ENCODE measurements around the gene CUL2.
"Not testable (repeated sequence)": the region's sequence is repeated elsewhere in the genome, so short reads cannot be mapped to it uniquely, and the experiment has no call there.

CUL2 gene

DNA sequence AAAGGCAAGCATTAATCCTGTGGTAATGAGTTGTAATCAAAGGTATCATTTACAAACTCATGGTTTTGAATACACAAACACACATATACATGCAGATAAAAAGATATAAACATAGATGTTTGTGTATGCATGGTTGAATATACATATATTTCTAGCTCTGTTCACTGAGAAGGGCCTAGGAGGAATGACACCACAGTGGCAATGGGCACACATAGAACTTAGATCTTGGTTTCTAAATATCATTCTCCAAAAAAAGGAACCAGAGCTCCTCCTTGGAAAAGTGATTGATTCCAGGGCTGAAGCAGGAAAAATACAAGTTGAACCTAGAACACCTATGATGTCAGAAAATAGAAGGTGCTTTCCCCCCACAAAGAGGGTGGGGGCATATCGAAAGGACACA lies 6.9 kb downstream of the CUL2 start:
- in situ Hi-C loops (cut with MboI; ENCODE audit: low sequenced_read_pairs) = no loop called here

DNA sequence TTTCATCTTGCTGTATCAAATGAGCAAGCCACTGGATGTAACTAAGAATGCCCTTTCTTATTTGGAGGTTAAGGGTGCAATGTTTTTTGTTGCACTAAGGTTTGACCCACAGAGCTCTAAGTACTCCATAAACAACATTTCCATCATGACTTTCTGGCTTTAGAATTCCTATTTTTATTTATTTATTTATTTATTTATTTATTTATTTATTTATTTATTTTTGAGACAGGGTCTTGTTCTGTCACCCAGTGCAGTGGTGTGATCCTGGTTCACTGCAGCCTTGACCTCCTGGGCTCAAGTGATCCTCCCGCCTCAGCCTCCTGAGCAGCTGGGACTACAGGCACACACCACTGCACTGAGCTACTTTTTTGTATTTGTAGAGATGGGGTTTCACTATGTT lies 9.9 kb downstream of the CUL2 start:
- in situ Hi-C loops (cut with MboI; ENCODE audit: low sequenced_read_pairs) = not testable (repeated sequence)

DNA sequence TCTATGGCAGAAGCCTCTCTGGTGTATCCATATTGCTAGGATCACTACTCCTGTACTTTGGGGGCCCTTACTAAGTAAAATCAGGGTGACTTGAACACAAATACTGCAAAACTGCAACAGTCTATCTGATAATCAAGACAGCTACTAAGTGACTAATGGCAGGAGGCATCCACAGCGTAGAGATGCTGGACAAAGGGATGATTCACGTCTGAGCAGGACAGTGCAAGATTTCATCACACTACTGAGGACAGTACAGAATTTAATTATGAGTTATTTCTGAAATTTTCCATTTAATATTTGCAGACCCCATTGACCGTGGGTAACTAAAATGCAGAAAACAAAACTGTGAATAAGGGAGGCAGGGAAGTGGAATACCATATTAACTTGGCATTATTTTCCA lies 10.4 kb downstream of the CUL2 start:
- in situ Hi-C loops (cut with MboI; ENCODE audit: low sequenced_read_pairs) = no loop called here

- in situ Hi-C loops (cut with MboI; ENCODE audit: low sequenced_read_pairs) = no loop called here
These were observed 10.9 kb downstream of the CUL2 start for GRCh38 chr10:35079265-35079664.

DNA sequence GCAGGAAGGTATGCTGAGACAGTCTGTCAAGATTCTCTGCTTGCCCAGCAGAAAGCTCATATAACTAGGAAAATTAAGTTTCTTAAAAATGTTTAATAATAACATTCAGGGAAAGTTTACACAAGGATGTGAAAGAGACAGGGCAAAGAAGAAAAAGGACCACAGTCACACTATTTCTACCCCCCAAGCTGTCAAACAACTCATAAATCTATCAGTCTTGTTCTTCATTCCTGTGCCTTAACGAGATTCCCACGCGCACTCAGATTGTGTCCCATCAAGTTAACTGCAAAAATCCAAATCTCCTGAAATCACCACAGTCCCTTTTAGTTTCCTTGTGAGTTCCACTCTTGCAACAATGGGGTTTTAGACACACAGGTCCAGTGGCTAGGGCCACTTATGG lies 14.9 kb downstream of the CUL2 start:
- in situ Hi-C loops (cut with MboI; ENCODE audit: low sequenced_read_pairs) = no loop called here

DNA sequence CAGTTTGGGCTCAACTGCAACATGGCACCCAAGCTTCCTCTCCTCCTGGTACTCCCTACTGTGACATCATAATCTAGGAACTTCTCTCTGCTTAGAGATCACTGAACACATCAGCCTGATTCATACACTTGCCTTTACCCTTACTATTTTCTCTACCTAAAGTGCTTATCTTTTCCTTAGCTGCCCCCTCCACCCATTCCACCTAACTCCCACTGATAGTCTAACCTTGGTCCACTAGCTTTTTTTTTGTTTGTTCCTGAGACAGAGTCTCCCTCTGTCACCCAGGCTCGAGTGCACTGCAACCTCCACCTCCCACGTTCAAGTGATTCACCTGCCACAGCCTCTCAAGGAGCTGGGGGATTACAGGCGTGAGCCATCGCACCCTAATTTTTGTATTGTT lies 15.9 kb downstream of the CUL2 start:
- in situ Hi-C loops (cut with MboI; ENCODE audit: low sequenced_read_pairs) = no loop called here

- in situ Hi-C loops (cut with MboI; ENCODE audit: low sequenced_read_pairs) = no loop called here
These were observed 19.6 kb downstream of the CUL2 start for GRCh38 chr10:35070521-35070920.

GRCh38 chr10:35063837-35064454 lies 26.2 kb downstream of the CUL2 start:
- in situ Hi-C loops (cut with MboI; ENCODE audit: low sequenced_read_pairs) = no loop called here

GRCh38 chr10:35059481-35059880 lies 30.7 kb downstream of the CUL2 start:
- in situ Hi-C loops (cut with MboI; ENCODE audit: low sequenced_read_pairs) = no loop called here

- in situ Hi-C loops (cut with MboI; ENCODE audit: low sequenced_read_pairs) = no loop called here
These were observed 31.5 kb downstream of the CUL2 start for GRCh38 chr10:35058686-35059085.

GRCh38 chr10:35058134-35058533 lies 32.0 kb downstream of the CUL2 start:
- in situ Hi-C loops (cut with MboI; ENCODE audit: low sequenced_read_pairs) = no loop called here

- in situ Hi-C loops (cut with MboI; ENCODE audit: low sequenced_read_pairs) = no loop called here
These were observed 33.5 kb downstream of the CUL2 start for GRCh38 chr10:35056686-35057085.

- in situ Hi-C loops (cut with MboI; ENCODE audit: low sequenced_read_pairs) = no loop called here
These were observed 34.0 kb downstream of the CUL2 start for GRCh38 chr10:35056133-35056532.

- in situ Hi-C loops (cut with MboI; ENCODE audit: low sequenced_read_pairs) = no loop called here
These were observed 39.6 kb downstream of the CUL2 start for GRCh38 chr10:35050568-35050967.

- in situ Hi-C loops (cut with MboI; ENCODE audit: low sequenced_read_pairs) = no loop called here
These were observed 44.1 kb downstream of the CUL2 start for GRCh38 chr10:35046074-35046473.

- in situ Hi-C loops (cut with MboI; ENCODE audit: low sequenced_read_pairs) = not testable (repeated sequence)
These were observed 44.9 kb downstream of the CUL2 start for GRCh38 chr10:35045275-35045674.

DNA sequence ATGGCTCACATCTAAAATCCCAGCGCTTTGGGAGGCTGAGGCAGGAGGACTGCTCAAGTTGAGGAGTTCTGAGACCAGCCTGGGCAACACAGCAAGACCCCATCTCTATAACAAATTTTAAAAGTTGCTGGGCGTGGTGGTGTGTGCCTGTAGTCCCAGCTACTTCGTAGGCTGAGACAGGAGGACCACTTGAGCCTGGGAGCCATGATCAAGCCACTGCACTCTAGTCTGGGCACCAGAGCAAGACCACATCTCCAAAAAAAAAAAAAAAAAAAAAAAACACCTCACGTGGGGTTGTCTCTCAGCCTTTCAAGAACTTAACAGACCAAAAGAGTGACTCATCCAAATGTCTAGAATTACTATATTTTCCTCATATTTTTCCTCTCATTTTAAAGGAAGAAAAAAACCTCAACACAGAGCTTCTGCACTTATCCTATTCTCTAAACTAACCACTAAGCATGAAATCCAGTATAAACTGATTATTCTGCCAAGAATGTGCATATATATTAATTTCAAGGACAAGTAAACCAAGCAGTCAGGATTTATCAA lies 46.3 kb downstream of the CUL2 start:
- in situ Hi-C loops (cut with MboI; ENCODE audit: low sequenced_read_pairs) = no loop called here

- in situ Hi-C loops (cut with MboI; ENCODE audit: low sequenced_read_pairs) = no loop called here
These were observed 47.4 kb downstream of the CUL2 start for GRCh38 chr10:35042783-35043182.

DNA sequence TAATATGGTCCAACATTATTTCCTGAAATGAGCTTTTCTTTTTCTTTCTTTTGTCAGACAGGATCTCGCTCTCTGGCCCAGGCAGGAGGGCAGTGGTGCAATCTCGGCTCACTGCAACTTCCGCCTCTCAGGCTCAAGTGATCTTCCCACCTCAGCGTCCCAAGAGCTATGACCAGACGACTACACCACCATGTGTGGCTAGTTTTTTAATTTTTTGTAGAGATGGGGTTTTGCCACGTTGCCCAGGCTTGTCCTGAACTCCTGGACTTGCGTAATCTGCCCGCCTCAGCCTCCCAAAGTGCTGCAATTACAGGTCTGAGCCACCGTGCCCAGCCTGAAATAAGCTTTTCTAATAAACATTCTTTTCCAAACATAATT lies 48.6 kb downstream of the CUL2 start:
- in situ Hi-C loops (cut with MboI; ENCODE audit: low sequenced_read_pairs) = no loop called here

- in situ Hi-C loops (cut with MboI; ENCODE audit: low sequenced_read_pairs) = no loop called here
These were observed 49.2 kb downstream of the CUL2 start for GRCh38 chr10:35040760-35041501.

DNA sequence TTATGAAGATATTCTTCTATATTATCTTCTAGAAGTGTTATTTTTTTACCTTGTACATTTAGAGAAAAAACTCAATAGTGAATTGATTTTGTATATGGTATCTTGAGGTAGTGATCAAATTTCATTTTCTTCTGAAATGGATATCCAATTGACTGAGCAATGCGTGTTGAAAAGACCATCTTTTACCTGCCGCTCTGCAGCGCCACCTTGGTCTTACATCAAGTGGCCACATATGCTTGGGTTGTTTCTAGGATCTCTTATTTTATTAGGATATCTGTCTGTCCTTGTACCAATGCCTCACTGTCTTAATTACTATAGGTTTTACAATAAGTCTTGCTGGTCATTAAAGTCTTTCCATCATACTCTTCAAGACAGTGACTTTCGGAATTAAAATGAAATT lies 53.0 kb downstream of the CUL2 start:
- in situ Hi-C loops (cut with MboI; ENCODE audit: low sequenced_read_pairs) = no loop called here

- in situ Hi-C loops (cut with MboI; ENCODE audit: low sequenced_read_pairs) = no loop called here
These were observed 54.5 kb downstream of the CUL2 start for GRCh38 chr10:35035606-35036005.

GRCh38 chr10:35027567-35027966 lies 62.6 kb downstream of the CUL2 start:
- in situ Hi-C loops (cut with MboI; ENCODE audit: low sequenced_read_pairs) = no loop called here
